HG03139 (cell line): ENCODE data around the gene MCM10.

Experiments used
- ATAC-seq: cut with Tn5 transposase; IDR thresholded peaks from one replicate; pipeline ENCODE4 v1.9.1; 2021; ENCODE audit not compliant: unreplicated experiment

The MCM10 gene

DNA sequence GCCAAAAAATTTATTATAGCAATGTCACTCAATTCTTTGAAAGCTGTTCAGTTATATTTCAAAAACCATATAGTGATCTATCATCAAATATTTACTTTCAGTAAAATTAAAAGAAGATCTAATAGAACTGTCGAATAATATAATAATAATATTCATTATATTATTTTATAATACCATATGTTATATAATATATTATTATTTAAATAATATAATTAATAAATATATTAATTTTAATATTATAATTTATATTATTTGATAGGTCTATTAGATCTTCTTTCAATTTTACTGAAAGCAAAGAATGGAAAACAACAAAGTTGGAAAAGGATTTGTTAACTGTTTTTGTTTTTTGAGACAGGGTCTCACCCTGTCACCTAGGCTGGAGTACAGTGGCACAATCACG is 95.3 kb downstream of the MCM10 start:
- ATAC-seq, result no peak

GRCh38 chr10:13257621-13258140 is 96.3 kb downstream of the MCM10 start:
- ATAC-seq, result no peak
